GM12801 (cell line): ENCODE data around the gene CCL1.

ENCODE experiments used
- TF ChIP-seq, protein P1 (sequence below): IDR thresholded peaks from one replicate; pipeline ENCODE4 v1.5.1; 2011; ENCODE audit warnings: control low read depth; ENCODE audit not compliant: insufficient read length; ENCODE audit errors: extremely low read depth

CCL1 gene

DNA sequence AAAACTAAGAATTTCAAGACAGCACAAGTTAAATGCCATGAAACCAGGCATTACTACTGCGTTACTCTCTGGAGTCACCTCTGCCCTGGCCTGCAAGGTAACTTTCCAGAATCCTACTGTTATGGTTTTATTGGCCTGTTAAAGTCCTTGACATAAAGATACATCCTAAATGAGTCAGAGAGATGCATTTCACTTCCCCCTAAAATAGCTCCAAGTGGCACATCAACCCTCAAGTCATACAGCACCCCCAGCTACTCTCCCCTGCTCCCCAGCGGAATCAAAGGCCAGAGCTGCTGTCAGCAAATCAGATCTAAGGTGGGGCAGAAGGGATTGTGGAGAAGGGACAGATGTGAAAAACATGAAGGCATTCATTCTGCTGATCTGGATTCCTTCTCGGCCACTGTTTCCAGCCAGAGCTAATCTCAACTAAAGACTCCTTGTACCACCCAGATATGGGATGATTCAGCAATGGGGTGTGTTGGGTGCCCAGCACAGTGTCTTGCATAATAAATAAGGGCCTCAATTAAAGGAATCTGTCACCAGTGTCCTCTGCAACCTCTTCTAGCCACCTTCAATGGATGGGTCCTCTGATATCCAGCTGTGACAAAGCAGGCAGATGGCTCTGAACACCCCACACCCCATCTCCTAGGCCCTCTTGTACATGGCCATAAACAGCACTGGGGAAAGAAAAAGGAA, 8.5 kb upstream of the CCL1 start:
- TF ChIP-seq, protein P1, sequence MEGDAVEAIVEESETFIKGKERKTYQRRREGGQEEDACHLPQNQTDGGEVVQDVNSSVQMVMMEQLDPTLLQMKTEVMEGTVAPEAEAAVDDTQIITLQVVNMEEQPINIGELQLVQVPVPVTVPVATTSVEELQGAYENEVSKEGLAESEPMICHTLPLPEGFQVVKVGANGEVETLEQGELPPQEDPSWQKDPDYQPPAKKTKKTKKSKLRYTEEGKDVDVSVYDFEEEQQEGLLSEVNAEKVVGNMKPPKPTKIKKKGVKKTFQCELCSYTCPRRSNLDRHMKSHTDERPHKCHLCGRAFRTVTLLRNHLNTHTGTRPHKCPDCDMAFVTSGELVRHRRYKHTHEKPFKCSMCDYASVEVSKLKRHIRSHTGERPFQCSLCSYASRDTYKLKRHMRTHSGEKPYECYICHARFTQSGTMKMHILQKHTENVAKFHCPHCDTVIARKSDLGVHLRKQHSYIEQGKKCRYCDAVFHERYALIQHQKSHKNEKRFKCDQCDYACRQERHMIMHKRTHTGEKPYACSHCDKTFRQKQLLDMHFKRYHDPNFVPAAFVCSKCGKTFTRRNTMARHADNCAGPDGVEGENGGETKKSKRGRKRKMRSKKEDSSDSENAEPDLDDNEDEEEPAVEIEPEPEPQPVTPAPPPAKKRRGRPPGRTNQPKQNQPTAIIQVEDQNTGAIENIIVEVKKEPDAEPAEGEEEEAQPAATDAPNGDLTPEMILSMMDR = no peak

DNA sequence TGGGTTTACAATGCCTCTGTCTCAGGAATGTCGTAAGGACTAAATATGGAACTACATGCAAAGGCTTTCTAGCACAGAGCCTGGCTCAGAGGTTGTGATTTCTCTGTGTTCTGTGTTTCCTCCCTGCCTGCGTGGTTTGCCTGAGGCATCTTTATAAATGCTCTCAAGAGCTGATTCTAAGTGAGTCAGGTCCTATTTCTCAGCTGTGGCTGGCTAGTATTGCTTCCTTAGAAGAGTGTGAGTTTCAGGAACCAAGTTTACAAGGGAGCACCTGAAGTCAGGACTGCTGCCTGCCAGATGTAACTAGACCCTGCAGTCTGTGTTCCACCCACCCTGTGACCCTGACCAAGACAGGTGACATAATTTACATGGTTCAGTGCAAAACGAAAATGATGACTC, 8.0 kb upstream of the CCL1 start:
- TF ChIP-seq, protein P1 = no peak

DNA sequence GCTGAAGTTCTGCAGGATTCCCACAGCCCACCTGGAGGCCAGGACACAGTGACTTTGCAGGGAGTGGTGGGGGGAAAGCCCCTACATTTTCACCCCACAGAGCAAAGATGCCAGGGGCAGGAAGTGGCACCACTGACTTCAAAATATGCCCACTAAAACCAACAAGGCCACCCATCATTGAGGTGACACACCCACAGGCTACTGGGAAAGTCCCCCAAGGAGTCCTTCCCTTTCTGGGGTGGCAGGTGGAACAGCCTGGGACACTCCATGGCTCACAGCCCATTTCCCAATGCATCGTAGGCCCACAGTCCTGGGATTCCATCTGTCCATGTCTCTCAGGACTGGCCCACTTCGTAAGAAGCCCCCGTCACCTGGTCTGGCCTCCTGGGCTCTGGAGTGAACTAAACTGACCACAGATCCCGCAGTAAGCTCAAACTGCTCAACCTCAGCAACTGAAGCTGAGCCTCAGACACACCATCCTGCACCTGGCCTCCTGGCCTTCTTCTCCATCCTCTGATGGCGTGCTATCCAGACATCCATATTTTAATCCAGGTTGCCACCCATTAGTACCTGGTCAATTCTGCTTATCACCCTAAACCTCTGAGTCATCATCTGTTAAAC, 7.5 kb upstream of the CCL1 start:
- TF ChIP-seq, protein P1 = no peak

DNA sequence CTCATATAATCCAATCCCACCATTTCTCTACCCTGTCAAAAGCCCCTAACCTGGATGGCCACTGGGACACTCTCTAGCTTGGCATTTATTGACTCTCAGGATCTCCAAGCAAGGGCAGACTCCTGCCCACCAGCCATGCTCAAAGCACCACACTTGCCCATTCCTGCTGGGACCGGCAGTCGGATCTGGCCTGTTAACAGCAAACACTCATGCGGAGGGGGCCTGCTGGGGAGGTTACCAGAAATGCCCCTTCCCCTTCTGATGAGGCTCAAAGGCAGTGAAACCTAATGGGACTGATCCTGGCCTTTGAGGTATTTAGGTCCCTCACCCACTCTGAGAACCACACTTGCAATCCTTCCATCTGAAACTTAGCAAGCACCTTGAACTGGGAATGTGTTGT, 6.5 kb upstream of the CCL1 start:
- TF ChIP-seq, protein P1 = no peak

DNA sequence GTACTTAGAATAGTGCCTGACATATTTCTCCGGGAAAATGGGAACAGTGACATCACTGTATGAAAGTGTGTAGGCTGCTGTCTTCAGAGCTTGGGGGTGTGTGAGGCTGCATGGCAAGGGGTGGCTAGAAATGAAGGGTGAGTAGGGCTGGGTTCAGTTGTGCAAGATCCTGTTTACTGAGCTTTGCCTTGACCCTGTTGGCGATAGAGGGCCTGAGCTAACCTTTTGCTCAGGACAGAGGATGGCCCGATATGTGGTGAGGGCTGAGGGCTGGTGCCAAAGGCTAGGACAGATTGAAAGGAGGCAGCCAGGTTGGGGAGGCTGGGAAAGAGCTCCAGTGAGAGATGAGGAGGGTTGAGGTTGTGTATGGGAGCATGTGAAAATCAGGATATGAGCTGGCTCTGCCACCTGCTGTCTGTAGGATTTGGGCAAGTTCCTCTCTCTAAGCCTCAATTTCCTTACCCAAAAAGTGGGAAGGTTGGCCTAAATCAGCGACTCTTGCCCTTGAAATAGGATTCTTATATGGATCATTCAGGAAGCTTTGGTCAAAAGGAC, 6.0 kb upstream of the CCL1 start:
- TF ChIP-seq, protein P1 = no peak

DNA sequence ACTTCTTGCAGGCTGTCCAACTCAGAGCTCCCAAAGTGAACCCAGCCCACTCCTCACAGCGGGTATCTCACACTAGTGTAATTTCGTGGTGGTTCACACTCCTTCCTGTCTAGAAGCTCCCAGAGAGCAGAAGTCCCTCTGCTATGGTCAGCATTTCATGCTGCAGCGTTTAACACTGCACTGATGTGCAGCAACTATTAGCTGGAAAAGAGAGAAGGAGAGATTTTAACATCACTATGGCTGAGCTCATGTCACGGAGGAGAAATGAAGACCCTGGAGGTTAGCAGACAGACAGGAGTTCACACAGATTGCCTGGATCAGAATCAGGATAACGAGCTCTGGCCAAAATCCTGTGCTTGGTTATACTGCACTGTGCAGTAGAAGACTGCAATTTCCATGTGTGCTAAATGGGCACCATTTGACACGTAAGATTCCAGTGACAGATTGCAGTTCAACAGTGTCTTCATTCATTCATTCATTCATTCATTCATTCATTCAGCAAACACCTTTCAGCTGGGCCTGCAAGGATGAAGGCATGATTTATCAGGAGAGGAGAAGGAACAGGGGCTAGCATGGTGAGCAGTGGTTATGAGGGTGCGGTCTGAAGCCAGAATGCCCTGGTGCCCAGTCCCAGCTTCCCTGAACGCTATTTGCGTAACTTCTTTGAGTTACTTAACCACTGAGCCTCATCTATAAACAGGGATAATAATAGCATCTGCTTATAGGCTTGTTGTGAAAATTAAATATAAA, 5.3 kb upstream of the CCL1 start:
- TF ChIP-seq, protein P1 = no peak

DNA sequence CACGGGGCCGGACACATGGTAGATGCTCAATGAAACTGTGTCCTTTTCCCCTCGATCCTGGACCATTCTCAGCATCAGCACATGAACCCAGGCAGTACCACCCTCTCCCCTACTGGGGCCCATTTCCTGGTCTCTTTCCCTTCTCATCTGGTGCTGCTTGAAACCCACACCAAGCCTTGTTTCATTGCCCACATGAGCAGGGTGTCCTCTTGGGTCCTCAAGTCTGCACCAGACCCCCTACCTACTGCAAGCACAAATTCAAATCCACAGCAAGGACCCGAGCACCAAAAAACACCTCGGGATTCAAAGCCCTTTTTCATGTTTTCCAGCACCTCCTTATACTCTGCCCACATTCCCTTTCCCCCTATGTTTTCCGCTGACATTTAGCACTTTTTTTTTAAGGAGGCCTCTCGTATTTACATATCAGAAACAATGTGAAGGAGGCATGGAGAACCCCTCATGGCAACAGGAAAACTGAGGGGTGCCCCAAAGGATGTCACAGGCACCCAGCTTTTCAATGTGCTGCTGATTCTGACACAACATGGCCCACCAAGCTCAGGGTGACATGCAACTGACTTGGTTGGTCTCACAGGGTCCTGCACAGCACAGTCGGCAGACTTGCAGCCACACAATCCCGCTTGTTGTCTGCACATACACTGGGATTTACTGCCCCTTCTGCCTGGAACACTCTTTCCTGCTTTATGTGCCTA, 4.6 kb upstream of the CCL1 start:
- TF ChIP-seq, protein P1 = no peak
